Placental pericyte (primary cell): Measurements from ENCODE around the gene ZNF726. TPM values are rescaled to one million over a fixed set of nuclear protein-coding genes. Genes with fewer than 3 reads are reported as not detected.

Experiments
- total RNA-seq: library from RNA; depleted of rRNA; stranded (reverse); fragments of >200 nt; gene quantifications from 2 replicates; pipeline ENCODE4 v1.2.3, GENCODE V29; 2012

The ZNF726 gene
- 0.66 and 8.9 TPM in 2 replicates for total RNA-seq

DNA sequence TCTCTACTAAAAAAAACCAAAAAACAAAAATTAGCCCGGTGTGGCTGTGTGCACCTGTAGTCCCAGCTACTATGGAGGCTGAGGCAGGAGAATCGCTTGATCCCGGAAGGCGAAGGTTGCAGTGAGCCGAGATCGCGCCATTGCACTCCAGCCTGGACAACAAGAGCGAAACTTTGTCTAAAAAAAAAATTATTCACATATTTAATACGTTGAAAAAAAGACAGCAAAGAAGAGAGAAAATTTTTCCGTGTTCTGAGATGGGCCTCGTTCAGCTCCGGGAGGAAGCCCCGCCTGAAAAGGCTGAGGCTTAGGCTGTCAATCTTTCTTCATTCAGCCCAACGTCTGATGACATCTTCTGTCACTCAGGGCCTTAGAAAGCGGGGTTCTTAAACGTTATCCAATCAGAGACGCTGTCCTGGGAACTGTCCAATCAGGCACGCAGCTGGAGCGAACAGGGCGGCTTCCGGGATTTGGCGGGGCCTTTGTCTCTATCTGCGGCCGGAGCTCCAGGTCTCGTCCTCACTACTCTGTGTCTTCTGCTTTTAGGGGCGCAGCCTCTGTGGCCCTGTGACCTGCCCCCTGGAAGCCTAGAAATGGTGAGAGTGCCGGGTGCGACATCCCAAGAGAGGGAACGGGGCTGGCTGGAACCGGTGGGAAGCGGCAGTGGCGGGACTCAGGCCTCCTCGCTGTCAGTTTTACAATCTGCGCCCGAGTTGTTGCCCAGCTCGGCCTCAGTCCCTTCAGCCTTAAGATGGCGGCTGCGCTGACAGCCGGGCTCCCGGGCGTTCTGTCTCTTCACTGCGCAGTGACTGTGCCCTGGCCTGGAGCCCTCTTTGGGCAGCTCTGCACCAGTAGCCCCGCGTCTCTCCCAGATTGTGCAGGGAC, at the start of gene ZNF726:
Gene ZNF726 (plus strand): TSS at position 485 of the 885 bp plus-strand sequence. CDS start 109 bp downstream, at position 594.

Other genes with a start within 250 kb of the ZNF726 start
- 2.8 and 6.7 TPM in 2 replicates for gene ZNF675, start 227.7 kb upstream of the ZNF726 start, total RNA-seq
- gene ZNF681, start 156.0 kb upstream of the ZNF726 start, total RNA-seq: 0.22 and 0.86 TPM in 2 replicates
- 6.1 and 13.2 TPM in 2 replicates for gene ZNF254, start 172.3 kb downstream of the ZNF726 start, total RNA-seq